K562 treated with DMSO at 1 percent for 12 hours (cell line): ENCODE results near the gene FHOD3. TPM values are rescaled to one million over a fixed set of nuclear protein-coding genes. Genes with fewer than 3 reads are reported as not detected.

Source experiments
- total RNA-seq: library from RNA; unstranded; fragments of 300-600 nt; gene quantifications from 2 replicates; pipeline ENCODE4 v1.2.3, GENCODE V29; 2022; ENCODE audit not compliant: insufficient read depth

Gene FHOD3
- total RNA-seq, result not detected in 2 replicates

DNA sequence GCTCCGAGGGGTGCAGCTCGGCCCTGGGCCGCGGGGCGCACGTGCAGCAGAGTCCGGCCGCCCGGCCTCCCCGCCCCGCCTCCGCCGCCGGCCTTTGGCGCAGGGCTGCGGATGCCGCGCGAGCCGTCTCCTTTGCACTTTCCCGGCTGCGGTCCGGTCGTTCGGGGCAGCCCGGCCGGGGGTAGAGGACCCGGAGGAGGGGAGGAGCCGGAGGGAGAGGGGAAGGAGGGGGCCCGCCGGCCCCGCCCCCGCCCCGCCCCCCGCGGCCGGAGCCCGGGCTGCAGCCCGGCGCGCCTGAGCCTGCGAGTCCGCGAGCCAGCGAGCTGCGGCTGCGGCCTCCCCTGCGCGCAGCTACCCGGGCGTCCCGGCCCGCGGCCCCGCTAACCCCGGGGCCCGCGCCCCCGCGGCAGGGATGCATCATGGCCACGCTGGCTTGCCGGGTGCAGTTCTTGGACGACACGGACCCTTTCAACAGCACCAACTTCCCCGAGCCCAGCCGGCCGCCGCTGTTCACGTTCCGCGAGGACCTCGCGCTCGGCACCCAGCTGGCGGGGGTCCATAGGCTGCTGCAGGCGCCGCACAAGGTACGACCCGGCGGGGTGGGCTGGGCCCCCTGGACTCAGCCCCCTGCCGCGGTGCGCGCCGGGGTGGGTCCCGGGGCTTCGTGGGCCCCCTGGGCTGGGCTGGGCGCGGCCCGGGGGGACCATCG is at the start of gene FHOD3:
Gene FHOD3 (plus strand): TSS at position 297 of the 709 bp plus-strand sequence. CDS start 123 bp downstream, at position 420.

DNA sequence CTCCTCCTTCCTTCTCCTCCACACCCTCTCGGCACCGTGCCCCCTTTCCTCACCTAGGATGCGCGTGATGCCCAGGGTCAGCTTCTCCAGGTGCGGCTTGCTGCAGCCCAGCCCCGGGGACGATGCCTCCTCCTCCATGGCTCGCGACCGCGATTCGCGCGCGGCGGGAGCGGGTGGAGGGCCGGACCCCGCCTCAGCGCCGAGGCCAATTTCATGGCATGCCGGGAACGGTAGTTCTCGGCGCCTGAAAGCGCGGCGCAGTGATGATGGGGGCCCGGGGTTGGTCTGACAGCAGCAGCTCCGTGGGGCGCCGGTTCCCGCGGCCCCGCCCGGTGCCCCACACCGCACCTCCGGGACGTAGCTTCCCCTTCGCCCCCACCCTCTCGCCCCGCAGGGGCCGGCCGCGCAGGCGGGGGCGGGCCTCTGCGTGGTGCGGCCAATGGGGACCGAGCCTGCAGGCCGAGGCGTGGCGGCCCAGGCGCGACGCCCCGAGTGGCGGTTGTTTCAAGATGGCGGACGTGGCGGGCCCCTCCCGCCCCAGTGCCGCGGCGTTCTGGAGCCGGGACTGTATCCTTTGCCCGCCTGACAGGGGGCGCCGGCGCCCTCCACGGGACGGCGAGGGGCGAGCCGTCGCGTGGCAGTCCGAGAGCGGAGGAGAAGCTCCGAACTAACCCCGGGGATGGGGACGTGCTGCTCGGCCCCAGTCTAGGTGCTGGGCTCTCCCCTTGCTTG is 531.3 kb downstream of the FHOD3 start, which contains the start of the genes KIAA1328 and TPGS2:
Gene KIAA1328 (plus strand): TSS at position 498 of the 732 bp plus-strand sequence. CDS start 12 bp downstream, at position 510.
Gene TPGS2 (minus strand): TSS at position 373 of the 732 bp plus-strand sequence. CDS start 235 bp downstream, at position 138.

Other genes with a start within 250 kb of the FHOD3 start
- gene RPRD1A, start 230.2 kb upstream of the FHOD3 start, total RNA-seq, result 18.4 and 46.1 TPM in 2 replicates
- 7.6 and 13.6 TPM in 2 replicates for gene SLC39A6, start 168.4 kb upstream of the FHOD3 start, total RNA-seq
- gene ELP2, start 167.8 kb upstream of the FHOD3 start, total RNA-seq, result 41.4 and 57.7 TPM in 2 replicates
- gene MOCOS, start 110.2 kb upstream of the FHOD3 start, total RNA-seq, result 4.8 and 9.1 TPM in 2 replicates